Measurements from ENCODE around the gene GAGE12C.
"Not testable (repeated sequence)": the region's sequence is repeated elsewhere in the genome, so short reads cannot be mapped to it uniquely, and the experiment has no call there.

GAGE12C gene

GRCh38 chrX:49531877-49532276 is at the start of gene GAGE12C:
Gene GAGE12C (plus strand): TSS chrX:49532177. CDS start chrX:49533332, 1,155 bp downstream.
- DNase-seq (ENCODE audit: low spot score): not testable (repeated sequence)

GRCh38 chrX:49541433-49541832 is 9.5 kb downstream of the GAGE12C start, which contains the start of gene GAGE12D:
Gene GAGE12D (plus strand): TSS chrX:49541733. CDS start chrX:49542888, 1,155 bp downstream.
- DNase-seq (ENCODE audit: low spot score): not testable (repeated sequence)

GRCh38 chrX:49550989-49551388 is 19.0 kb downstream of the GAGE12C start, which contains the start of gene GAGE12E:
Gene GAGE12E (plus strand): TSS chrX:49551289. CDS start chrX:49552444, 1,155 bp downstream.
- DNase-seq (ENCODE audit: low spot score): not testable (repeated sequence)

GRCh38 chrX:49560542-49560941 is 28.6 kb downstream of the GAGE12C start, which contains the start of gene GAGE12F:
Gene GAGE12F (plus strand): TSS chrX:49560842. CDS start chrX:49561997, 1,155 bp downstream.
- DNase-seq (ENCODE audit: low spot score): not testable (repeated sequence)

GRCh38 chrX:49568728-49569127 is 36.8 kb downstream of the GAGE12C start:
- DNase-seq (ENCODE audit: low spot score): not testable (repeated sequence)

GRCh38 chrX:49569152-49569551 is 37.2 kb downstream of the GAGE12C start:
- not testable (repeated sequence) for DNase-seq (ENCODE audit: low spot score)

- not testable (repeated sequence) for DNase-seq (ENCODE audit: low spot score)
Observed at GRCh38 chrX:49570100-49570499, 38.1 kb downstream of the GAGE12C start, which contains the start of gene GAGE12G. Gene GAGE12G (plus strand): TSS chrX:49570400. CDS start chrX:49571555, 1,155 bp downstream.

GRCh38 chrX:49579649-49580048 is 47.7 kb downstream of the GAGE12C start, which contains the start of gene GAGE12H:
Gene GAGE12H (plus strand): TSS chrX:49579949. CDS start chrX:49581104, 1,155 bp downstream.
- not testable (repeated sequence) for DNase-seq (ENCODE audit: low spot score)

All from hepatic stellate cell (primary cell).